Measurements from ENCODE around the gene POLE4. TPM values are rescaled to one million over a fixed set of nuclear protein-coding genes. Genes with fewer than 3 reads are reported as not detected.

Gene POLE4
- total and polyA plus RNA-seq, 12 donors, result 16.7 to 93.0 (median 71.1) TPM

DNA sequence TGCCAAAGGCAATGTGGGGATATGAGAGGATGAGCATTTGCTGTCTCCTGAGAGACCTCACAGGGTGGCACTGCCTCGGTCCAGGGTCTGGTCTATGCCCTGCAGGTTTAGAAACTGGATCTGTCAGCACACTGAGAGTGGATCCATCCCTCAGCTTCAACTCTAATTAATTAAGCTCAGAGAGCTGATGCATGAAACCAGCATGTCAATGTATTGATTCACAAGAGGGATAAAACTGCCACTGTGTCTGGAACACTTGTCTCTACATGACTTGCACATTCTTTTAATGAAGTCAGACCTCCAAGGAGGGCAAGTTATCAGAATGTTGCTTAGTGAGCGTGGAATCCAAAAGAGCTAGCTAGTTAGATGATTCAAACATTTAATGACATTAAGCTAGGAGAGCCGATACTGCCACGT is 22.5 kb upstream of the POLE4 start:
- WGBS, 4 donors, result 79 to 95% (median 88%) methylated on average over 4 of the region's 4 CpGs
- H3K27me3 ChIP-seq, result no peaks in the 10 kb centered on the region
- TF ChIP-seq POLR2A (IDR thresholded peaks at IDR 0.05), result no peak
- TF ChIP-seq, protein P1, sequence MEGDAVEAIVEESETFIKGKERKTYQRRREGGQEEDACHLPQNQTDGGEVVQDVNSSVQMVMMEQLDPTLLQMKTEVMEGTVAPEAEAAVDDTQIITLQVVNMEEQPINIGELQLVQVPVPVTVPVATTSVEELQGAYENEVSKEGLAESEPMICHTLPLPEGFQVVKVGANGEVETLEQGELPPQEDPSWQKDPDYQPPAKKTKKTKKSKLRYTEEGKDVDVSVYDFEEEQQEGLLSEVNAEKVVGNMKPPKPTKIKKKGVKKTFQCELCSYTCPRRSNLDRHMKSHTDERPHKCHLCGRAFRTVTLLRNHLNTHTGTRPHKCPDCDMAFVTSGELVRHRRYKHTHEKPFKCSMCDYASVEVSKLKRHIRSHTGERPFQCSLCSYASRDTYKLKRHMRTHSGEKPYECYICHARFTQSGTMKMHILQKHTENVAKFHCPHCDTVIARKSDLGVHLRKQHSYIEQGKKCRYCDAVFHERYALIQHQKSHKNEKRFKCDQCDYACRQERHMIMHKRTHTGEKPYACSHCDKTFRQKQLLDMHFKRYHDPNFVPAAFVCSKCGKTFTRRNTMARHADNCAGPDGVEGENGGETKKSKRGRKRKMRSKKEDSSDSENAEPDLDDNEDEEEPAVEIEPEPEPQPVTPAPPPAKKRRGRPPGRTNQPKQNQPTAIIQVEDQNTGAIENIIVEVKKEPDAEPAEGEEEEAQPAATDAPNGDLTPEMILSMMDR (IDR thresholded peaks at IDR 0.05), result no peak
- no peak overlapping the region for H3K4me3 ChIP-seq
- no peak for DNase-seq
- H3K36me3 ChIP-seq (replicated peaks in 1 of 2), result no peaks in the 10 kb centered on the region
- no peak overlapping the region for H3K27ac ChIP-seq
- no peaks in the 10 kb centered on the region for H3K4me1 ChIP-seq (replicated peaks in 1 of 2)
- intact Hi-C loops (cut with DNase I), result no loop called here
- H3K9me3 ChIP-seq (replicated peaks in 1 of 3), result no peaks in the 10 kb centered on the region

DNA sequence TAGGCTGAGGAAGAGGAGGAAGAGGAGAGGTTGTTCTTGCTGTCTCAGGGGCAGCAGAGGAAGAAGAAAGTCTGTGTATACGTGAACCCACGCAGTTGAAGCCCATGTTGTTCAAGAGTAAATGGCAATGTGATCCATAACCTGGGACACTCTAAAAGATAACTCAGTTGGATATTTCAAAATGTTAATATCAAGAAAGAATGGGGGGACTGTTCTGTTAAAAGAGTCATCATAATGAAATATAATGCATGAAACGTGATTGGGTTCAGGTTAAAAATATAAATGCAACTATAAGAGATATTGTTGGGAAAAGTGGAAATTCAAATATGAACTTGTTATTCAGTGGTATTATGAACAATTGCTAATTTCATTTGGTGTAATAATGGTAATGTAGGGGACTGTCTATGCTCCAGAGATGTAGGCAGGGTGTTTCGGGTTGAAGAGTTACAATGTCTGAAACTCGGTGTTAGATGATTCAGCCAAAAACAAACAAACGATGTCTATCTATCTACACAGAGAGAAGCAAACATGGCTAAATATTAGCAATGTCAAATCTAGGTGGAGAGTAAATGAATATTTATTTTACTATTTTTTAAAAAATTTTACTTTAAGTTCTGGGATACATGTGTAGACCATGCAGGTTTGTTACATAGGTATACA is 21.1 kb upstream of the POLE4 start:
- H3K36me3 ChIP-seq (replicated peaks in 1 of 2), result no peaks in the 10 kb centered on the region
- H3K27me3 ChIP-seq, result no peaks in the 10 kb centered on the region
- intact Hi-C loops (cut with DNase I), result no loop called here
- H3K9me3 ChIP-seq (replicated peaks in 1 of 3), result no peaks in the 10 kb centered on the region
- no peak for TF ChIP-seq POLR2A (IDR thresholded peaks at IDR 0.05)
- TF ChIP-seq, protein P1 (IDR thresholded peaks at IDR 0.05), result no peak
- no peak for DNase-seq
- 88 to 96% (median 91%) methylated on average over 6 of the region's 6 CpGs for WGBS, 4 donors
- H3K27ac ChIP-seq, result no peak overlapping the region
- no peaks in the 10 kb centered on the region for H3K4me1 ChIP-seq (replicated peaks in 1 of 2)
- no peak overlapping the region for H3K4me3 ChIP-seq

DNA sequence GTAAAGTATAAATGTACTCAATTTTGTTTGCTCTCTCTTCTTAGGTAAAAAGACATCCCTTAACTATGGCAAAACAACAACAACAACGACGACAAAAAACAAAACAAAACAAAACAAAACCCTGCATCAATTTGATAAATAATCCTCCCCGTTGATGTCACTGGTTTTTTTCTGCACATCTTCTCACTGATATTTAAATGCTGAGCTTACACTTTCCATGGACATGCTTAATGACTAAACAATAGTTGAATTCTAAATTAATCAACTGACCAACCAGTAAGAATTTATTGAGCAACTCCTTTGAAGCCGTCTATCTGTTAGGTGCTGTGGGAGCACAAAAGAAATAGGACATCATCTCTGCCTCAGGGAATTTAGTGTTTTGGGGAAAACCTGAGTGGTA is 20.2 kb upstream of the POLE4 start:
- intact Hi-C loops (cut with DNase I), result no loop called here
- TF ChIP-seq, protein P1 (IDR thresholded peaks at IDR 0.05), result no peak
- no peak for TF ChIP-seq POLR2A (IDR thresholded peaks at IDR 0.05)
- no peaks in the 10 kb centered on the region for H3K9me3 ChIP-seq (replicated peaks in 1 of 3)
- 85 to 88% (median 86%) methylated on average over 4 of the region's 4 CpGs for WGBS, 4 donors
- no peaks in the 10 kb centered on the region for H3K36me3 ChIP-seq (replicated peaks in 1 of 2)
- no peak overlapping the region for H3K27ac ChIP-seq
- H3K4me3 ChIP-seq, result no peak overlapping the region
- no peaks in the 10 kb centered on the region for H3K27me3 ChIP-seq
- DNase-seq, result no peak
- H3K4me1 ChIP-seq (replicated peaks in 1 of 2), result no peaks in the 10 kb centered on the region

DNA sequence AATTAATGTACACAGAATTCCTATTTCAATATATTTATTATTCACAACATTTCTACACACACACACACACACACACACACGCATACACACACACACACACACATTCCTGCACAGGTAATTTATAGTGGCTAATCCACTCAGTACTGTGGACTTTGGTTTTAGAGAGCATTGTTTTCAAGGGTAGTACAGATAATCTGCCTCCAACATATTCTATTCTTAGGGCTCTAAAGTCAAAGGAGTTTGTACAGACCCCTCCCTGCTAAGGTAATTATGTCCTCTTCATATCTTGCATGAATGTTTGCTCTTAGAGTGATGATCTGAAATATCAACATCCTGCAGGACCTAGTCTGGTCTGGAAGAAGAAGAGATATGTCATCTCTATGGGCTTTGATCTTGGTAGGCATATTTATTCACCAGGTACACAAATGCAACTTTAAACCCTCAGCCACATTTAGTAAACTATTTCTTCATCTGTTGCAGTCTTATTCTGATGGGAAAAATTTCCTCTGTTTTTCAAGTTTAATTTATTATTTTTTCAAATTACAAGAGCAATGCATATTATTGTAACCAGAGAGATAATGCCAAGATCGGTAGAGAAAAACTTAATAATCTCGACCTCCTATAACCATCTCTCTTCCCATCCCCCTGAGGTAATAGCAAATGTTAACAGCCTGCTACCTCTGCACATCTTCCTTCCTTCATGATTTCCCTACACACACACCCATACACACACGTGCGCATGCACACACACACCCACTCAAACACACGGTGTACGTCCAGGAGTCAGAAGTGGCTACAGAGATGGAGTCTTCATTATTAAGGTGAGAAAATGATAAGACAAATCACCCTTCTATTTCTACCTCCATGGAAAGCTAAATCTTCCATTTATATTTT is 18.3 kb upstream of the POLE4 start:
- Histone ChIP-seq H3K27me3 (no peaks in the 10 kb centered on the region), H3K36me3 (replicated peaks in 1 of 2) (no peaks in the 10 kb centered on the region), H3K9me3 (replicated peaks in 1 of 3) (no peaks in the 10 kb centered on the region), H3K4me3 (no peak overlapping the region), H3K27ac (no peak overlapping the region), H3K4me1 (replicated peaks in 1 of 2) (no peaks in the 10 kb centered on the region)
- TF ChIP-seq POLR2A (IDR thresholded peaks at IDR 0.05), result no peak
- TF ChIP-seq, protein P1 (IDR thresholded peaks at IDR 0.05), result no peak
- WGBS, 4 donors, result 90 to 97% (median 93%) methylated on average over 7 of the region's 7 CpGs
- DNase-seq, result no peak
- intact Hi-C loops (cut with DNase I), result no loop called here
